Inflammatory macrophage treated with lipopolysaccharide for 4 hours (primary cell): ENCODE data around the gene PTPN12.
"Not testable (repeated sequence)": the region's sequence is repeated elsewhere in the genome, so short reads cannot be mapped to it uniquely, and the experiment has no call there.

ENCODE experiments used
- DNase-seq: peaks from one replicate; pipeline ENCODE4 v3.0.0-alpha.2; 2020

Gene PTPN12

GRCh38 chr7:77580762-77581350 lies 43.8 kb downstream of the PTPN12 start:
- DNase-seq: no peak

GRCh38 chr7:77587272-77587671 lies 50.2 kb downstream of the PTPN12 start:
- DNase-seq: no peak

- no peak for DNase-seq
These were observed 63.9 kb downstream of the PTPN12 start for GRCh38 chr7:77600952-77601351.

- peak; percentile 62 for DNase-seq
These were observed 69.5 kb downstream of the PTPN12 start for GRCh38 chr7:77606562-77606961.

- DNase-seq: no peak
These were observed 82.2 kb downstream of the PTPN12 start for GRCh38 chr7:77619314-77619713.

GRCh38 chr7:77626586-77627308 lies 89.7 kb downstream of the PTPN12 start:
- no peak for DNase-seq

- peak; percentile 61 for DNase-seq
These were observed 90.2 kb downstream of the PTPN12 start for GRCh38 chr7:77627309-77627676.

GRCh38 chr7:77629797-77630196 lies 92.7 kb downstream of the PTPN12 start:
- DNase-seq: no peak

GRCh38 chr7:77631820-77632219 lies 94.7 kb downstream of the PTPN12 start:
- peak; percentile 95 for DNase-seq

GRCh38 chr7:77644774-77645173 lies 107.7 kb downstream of the PTPN12 start:
- no peak for DNase-seq

GRCh38 chr7:77648742-77649338 lies 111.7 kb downstream of the PTPN12 start:
- DNase-seq: no peak

- DNase-seq: no peak
These were observed 112.7 kb downstream of the PTPN12 start for GRCh38 chr7:77649716-77650349.

- peak; percentile 37 for DNase-seq
These were observed 114.6 kb downstream of the PTPN12 start for GRCh38 chr7:77651575-77652162.

- DNase-seq: not testable (repeated sequence)
These were observed 115.7 kb downstream of the PTPN12 start for GRCh38 chr7:77652826-77653225.

- DNase-seq: no peak
These were observed 116.5 kb downstream of the PTPN12 start for GRCh38 chr7:77653572-77653971.

GRCh38 chr7:77655356-77655755 lies 118.3 kb downstream of the PTPN12 start:
- no peak for DNase-seq

GRCh38 chr7:77655836-77656455 lies 118.9 kb downstream of the PTPN12 start:
- no peak for DNase-seq

- DNase-seq: peak; percentile 65
These were observed 120.5 kb downstream of the PTPN12 start for GRCh38 chr7:77657427-77658224.

GRCh38 chr7:77658928-77659327 lies 121.8 kb downstream of the PTPN12 start:
- DNase-seq: no peak

GRCh38 chr7:77661816-77662215 lies 124.7 kb downstream of the PTPN12 start:
- DNase-seq: no peak

- DNase-seq: no peak
These were observed 125.8 kb downstream of the PTPN12 start for GRCh38 chr7:77662869-77663268.

- no peak for DNase-seq
These were observed 127.6 kb downstream of the PTPN12 start for GRCh38 chr7:77664715-77665114.
